M059J (cell line): ENCODE results near the gene CLNS1A. TPM values are rescaled to one million over a fixed set of nuclear protein-coding genes. Genes with fewer than 3 reads are reported as not detected.
"Not testable (repeated sequence)": the region's sequence is repeated elsewhere in the genome, so short reads cannot be mapped to it uniquely, and the experiment has no call there.

Experiments
- DNase-seq: peaks from one replicate; pipeline ENCODE4 v3.0.0-alpha.2; 2012; ENCODE audit warnings: low read depth
- total RNA-seq: library from RNA; depleted of rRNA; stranded (reverse); fragments of >200 nt; shearing (Covaris generic); gene quantifications from 2 replicates; pipeline ENCODE4 v1.2.3, GENCODE V29; 2014

Gene CLNS1A
- total RNA-seq, 1 experiment from 2014 or later = 150 TPM

DNA sequence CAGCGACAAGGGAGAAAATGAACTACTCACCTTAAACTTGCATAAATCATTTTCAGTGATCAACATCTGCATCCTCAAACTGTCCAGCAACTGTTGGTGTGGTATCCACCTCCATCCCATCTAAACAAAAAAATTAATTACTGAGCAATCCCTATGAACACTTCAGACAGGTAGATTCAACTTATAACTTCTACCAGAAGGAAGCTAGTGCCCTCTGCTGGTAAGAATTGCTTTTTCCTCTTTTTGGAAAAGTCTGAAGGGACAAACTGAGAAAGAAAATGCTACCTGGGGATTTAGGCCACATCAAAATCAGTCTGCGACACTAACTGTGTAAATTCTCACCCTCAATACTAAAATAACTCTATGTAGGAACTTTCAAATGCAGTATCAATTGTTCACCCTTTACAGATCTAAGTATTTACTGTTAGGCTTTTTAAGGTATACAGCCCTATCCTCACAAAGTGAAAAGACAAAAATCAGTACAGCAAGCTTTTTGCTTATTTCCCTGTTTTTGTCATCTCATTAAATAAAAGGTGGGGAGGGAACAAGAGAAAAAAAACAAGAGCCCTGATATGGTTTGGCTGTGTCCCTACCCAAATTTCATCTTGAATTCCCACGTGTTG lies 17.9 kb downstream of the CLNS1A start:
- peak; percentile 60 for DNase-seq

DNA sequence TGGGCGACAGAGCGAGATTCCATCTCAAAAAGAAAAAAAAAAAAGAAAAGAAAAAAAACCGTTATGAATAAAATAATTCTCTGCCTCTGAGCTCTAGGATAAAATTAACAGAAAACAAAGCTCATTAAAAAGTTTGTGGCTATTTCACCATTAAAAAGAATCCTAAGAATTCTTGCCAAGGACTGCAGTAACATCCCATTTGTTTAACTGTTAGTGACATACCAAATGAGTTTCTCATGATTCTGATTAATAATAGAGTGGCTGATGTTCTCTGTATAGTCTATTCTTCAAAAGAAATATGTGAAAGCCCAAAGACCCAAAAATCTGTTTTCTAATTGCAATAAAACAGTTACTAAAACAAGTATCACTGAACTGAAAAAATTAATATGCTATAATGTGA lies 19.7 kb downstream of the CLNS1A start:
- peak; percentile 59 for DNase-seq

DNA sequence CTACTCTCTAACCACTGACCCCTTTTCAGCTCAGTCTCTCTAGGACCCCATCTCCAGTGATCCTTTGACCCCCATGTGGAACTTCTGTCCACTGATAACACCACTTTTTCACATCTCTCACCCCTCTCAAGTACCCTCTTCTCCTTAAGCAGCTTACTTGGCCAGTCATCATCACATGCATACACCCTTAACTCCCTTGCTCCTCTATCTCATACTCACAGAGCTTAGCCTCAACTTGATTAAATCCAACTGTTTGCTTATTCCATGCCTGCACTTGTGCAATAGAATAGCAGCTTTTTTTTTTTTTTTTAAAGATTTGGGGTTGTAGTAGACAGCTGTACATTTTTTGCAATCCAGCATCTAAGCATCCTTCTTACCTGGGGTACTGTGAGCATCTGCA lies 25.7 kb downstream of the CLNS1A start:
- DNase-seq = no peak

DNA sequence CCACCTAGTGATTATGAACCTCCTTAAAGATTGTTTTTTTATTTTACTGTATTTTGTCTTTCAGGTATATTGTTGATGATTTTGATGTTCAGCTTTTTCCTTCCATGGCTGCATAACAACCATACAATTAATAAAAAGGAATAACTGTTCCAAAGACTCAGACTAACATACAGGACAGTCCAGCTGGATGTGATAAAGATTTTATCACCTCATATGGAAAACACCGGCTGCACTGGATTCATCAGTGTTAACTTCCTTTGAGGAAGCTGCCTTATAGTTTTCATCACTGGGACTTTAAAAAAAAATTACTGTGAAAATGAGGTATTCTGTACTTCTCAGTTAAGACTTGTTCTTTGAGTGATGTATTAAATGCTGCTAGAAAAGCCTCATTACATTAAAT lies 28.4 kb downstream of the CLNS1A start:
- DNase-seq = no peak

DNA sequence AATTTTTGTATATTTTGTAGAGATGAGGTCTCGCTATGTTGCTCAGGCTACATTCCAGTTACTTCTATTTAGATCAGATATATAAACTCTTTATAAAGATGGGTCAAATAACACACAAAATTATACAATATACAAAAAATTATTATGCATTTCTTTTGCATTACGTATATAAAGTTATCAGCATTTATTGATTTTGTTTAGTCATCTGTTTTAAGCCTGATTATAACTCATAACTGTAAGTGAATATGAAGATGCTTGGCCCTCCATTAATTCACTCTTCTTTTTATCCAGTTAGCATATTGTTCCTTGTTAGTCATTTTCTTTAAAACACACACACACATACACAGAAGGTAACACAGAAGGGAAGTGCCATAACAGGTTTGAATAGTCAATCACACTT lies 33.3 kb downstream of the CLNS1A start:
- no peak for DNase-seq

DNA sequence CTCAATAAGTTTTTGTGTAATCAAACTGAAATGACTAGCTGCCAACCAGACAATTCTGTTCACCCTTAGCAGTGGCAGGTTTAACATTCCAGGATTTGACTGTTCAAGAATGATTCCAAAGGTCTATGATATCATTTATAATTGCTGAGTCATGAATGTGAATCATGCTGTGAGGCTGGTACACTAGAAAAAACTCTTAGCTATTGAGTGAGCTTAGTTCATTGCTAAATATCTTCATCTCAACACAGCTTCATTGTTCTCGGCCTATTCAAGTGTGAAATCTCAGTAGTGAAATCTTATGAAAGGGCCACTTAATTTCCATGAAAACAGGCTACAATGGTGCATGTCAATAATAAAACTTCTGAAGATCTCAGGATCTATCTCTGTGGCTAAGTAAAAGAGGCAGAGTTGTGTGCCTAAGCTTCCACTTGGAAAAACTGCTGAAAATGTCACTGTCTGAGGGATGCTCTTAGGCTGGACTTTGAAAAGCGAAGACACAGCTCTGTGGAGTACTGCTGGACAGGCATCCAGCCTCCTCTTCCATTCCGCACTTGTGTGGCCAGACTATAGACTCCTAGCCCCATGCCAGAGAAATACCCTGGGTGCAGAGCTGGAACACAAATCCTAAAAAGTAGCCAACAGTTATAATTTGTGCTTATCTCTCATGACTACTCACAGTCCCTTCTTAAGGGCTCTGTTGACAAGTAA lies 35.1 kb downstream of the CLNS1A start:
- peak; percentile 95 for DNase-seq

DNA sequence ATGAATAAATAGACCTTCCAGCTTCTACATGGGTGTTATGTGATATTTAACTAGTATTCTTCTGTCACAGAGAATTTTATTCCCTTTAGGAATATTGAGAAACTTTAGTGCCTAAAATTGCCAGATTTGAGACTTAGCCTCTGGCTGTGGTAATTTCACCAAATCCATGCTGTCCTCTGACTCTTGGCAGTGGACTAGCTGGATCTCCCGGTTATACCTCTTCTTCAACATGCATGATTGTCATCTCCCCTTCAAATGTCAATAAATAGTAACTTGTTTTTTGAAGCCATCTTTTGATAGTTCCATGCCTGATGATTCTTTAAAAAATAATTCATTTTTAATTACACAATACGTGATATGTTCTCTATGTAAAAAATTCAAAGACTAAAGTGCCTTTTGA lies 39.4 kb downstream of the CLNS1A start:
- no peak for DNase-seq

DNA sequence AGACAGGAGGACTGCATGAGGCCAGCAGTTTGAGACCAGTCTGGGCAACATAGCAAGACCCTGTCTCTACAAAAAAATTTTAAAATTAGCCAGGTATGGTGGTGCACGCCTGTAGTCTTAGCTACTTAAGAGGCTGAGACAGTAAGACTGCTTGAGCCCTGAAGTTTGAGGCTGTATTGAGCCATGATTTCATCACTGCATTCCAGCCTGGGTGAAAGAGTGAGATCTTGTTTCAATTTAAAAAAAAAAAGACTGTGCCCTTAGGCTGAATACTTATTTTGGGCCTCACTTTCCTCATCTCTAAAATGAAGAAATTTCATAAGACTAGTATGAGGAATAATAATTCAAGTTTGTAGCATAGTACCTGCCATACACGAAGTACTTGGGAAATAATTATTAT lies 41.0 kb downstream of the CLNS1A start:
- peak; percentile 56 for DNase-seq

DNA sequence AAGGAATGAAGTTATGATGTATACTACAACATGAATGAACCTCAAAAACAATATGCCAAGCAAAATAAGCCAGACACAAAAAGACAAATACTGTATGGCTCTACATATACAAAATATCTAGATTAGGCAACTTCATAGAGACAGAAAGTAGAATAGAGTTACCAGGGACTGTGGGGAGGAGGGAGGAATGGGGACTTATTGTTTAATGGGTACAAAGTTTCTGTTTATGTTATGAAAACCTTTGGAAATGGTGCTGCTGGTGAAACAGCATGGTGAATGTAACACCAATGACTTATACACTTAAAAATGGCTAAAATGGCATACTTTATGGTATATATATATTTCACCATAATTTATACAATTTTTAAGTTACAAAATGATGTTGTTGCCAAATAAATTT lies 43.7 kb downstream of the CLNS1A start:
- no peak for DNase-seq

DNA sequence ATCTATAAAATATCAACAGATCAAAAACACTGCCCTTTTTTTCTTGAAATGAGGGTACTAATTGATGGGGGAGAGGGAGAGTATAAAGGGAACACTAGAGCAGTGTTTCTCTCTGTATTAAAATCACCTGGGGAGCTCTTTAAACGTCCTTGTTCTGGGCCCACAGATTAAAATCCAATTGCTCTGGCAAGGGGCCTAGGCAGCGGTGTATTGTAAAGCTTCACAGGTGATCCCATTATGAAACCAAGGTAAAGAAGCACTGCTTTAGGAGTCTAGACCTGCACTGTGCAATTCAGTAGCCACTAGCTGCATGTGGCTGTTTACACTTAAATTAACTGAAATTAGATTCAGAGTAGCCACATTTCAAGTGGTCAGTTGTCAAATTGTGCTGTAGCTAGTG lies 44.9 kb downstream of the CLNS1A start:
- no peak for DNase-seq

DNA sequence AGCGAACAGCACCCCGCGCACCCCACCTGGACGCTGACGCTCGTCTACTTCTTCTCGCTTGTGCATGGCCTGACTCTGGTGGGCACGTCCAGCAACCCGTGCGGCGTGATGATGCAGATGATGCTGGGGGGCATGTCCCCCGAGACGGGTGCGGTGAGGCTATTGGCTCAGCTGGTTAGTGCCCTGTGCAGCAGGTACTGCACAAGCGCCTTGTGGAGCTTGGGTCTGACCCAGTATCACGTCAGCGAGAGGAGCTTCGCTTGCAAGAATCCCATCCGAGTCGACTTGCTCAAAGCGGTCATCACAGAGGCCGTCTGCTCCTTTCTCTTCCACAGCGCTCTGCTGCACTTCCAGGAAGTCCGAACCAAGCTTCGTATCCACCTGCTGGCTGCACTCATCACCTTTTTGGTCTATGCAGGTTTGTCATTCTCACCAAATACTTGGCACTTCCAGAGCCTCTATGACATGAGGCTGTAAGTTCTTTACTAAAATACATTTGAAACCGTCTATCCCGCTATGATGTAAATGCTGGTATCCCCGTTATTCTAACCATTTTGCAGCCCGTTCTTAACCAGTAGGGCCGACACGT lies 47.3 kb downstream of the CLNS1A start:
- DNase-seq = peak; percentile 55

DNA sequence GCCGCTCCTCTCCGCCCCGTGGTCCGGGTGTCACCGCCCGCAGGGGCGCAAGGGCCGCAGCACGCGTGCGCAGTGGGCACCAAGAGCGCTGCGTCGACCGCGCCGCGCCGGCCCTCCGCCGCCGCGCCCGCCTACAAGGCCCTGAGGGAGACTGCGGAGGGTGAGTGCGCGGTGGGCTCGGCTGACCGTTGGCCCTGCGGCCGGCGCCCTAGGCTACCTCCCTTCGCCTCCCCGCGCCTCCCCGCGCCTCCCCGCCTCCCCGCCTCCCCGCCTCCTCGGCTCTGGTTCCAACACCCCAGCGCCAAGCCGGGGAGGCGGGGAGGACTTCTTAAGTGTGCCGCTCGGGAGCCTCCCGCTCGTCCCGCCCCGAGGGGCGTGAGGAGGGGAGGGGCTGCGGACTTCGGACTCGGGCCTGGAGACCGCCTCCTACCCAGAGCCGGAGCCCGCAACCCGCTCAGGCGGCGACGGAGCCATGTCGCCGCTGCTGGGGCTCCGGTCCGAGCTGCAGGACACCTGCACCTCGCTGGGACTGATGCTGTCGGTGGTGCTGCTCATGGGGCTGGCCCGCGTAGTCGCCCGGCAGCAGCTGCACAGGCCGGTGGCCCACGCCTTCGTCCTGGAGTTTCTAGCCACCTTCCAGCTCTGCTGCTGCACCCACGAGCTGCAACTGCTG lies 47.9 kb downstream of the CLNS1A start, which contains the start of gene AQP11:
Gene AQP11, plus strand, starts transcription at position 433 of the 673 bp plus-strand sequence. Its CDS starts 40 bp downstream, at position 473.
- peak; percentile 87 for DNase-seq

DNA sequence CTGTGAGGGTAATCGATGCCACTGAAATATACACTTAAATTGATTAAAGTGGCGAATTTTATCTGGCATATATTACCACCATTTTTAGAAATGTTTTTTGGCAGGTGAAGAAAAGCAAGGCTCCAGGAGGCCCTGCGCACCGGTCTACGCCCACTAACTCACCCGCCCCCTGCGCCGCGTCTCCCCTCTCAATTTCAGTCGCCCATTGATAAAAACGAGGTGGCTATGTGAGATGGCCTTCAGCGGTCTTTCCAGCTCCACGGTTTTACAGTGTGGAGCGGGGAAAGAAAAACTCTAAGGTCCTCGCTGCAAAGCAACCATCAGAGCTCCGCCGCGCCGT lies 48.4 kb downstream of the CLNS1A start:
- DNase-seq = no peak

DNA sequence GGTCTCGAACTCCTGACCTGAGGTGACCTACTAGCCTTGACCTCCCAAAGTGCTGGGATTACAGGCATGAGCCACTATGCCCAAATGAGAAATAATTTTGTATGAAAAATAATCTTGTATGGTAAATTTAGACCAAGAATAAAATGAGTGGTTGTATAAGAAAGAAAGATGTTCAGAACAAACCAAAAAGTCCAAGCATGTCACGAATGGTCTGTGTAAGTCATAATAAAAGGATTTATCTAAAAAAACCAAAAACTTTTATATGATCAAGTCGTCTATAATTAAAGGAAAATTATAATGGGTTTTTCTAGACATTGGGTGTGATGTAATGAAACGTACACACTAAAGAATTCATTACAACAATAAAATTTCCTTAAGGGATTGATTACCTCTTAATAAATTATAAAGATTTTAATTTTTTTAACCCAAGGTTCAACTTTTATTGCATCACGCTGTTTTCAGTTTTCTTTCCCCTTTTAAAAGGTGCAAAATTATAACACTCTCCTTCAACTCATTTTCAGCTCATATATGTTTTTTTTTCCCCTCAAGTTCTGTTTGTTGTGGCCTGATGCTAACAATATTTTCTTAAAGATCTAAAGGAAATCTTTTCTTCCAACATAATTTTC lies 56.8 kb downstream of the CLNS1A start:
- DNase-seq = peak; percentile 55

DNA sequence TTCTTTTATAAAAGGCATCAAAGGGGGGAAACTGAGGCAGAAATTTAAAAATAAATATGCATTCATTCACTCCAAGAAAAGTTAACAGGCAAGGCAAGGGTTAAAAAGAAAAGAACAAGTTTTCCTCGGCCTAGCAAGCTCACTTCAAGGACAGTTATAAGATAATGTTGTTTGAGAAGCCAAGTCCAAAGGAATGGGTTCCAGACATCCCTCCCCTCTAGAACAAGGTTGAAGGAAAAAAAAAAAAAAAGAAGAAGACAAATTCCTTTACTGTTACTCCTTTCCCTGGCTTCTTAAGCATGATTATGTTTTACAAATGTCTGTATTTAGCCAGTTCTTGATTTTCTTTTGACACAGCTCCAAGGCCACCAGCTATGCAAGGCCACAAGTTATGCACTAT lies 62.2 kb downstream of the CLNS1A start:
- DNase-seq = not testable (repeated sequence)

DNA sequence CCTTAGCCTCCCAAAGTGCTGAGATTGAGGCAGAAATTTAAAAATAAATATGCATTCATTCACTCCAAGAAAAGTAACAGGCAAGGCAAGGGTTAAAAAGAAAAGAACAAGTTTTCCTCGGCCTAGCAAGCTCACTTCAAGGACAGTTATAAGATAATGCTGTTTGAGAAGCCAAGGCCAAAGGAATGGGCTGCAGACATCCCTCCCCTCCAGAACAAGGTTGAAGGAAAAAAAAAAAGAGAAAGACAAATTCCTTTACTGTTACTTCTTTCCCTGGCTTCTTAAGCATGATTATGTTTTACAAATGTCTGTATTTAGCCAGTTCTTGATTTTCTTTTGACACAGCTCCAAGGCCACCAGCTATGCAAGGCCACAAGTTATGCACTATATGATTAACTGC lies 66.7 kb downstream of the CLNS1A start:
- DNase-seq = not testable (repeated sequence)

DNA sequence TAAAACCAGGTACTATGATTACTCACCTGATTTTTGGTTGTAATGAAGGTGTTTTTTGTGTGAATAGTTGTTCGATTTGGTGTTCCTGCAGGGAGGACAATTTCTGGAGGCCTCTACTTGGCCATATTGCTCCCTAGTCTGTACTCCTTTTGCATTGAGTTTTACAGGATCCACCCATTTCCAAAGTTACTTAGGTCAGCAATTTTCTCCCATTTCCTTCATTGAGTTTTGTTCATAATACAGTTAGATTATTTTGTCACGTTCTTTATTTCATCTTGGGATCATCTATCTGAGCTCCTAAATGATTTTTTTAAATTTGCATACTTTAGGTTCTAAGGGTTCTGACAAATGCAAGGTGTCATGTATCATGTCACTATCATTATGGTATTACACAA lies 67.9 kb downstream of the CLNS1A start:
- no peak for DNase-seq

DNA sequence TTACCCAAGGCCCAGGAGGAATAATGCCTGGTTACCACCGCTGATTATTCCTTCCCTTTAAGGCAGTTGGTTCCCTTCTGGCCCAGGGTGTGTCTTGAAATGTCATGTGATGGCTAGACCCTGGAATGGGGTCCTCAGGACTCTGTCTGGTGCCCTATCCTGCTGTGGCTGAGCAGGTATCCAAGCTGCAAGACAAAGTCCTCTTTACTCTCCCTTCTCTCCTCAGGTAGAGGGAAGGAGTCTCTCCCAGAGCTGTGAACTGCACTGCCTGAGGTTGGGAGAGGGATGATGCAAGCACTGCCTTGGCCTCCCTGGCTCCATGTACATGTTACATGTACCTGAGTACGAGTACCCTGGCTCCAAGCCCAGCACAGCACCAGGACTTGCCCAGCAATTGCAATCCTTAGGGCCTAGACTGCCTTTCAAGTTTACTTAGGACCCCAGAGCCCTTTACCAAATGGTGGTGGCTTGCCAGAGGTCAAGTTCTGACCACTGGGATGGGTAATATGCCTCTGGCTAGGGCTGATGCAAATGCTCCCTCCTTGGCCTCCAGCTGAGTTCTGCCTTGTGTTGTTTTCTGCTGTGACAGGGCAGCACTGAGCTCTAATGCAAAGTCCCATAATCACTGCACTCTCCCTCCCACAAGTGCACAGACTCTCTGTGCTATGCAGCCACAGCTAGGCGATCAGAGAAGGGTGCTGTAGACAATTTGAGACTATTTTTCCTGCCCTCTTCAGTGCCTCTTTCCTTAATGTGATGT lies 68.5 kb downstream of the CLNS1A start:
- DNase-seq = no peak

DNA sequence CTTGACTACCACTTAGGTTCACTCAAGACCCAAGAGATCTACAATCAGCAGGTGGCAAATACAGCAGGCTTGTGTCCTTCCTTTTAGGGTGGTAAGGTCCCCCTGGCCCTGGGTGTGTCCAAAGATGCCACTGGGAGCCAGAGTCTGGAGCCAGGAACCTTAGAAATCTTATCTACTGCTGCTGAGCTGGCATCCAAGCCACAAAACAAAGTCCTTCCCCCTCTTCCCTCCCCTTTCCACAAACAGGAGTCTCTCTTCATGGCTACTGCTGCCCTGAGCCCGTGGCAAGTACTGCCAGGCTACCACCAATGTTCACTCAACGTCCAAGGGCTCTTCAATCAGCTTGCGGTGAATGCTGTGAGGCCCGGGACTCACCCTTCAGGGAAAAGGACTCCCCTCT lies 69.3 kb downstream of the CLNS1A start:
- no peak for DNase-seq
